SK-N-SH (cell line): ENCODE data around the gene SPINT3. TPM values are rescaled to one million over a fixed set of nuclear protein-coding genes. Genes with fewer than 3 reads are reported as not detected.

ENCODE experiments used
- CTCF ChIA-PET: fragments of 300-600, 350-600 bp; formaldehyde crosslinking; extraction: SDS; loops from one replicate; lab custom pipeline; 2021; lab: Yijun Ruan, JAX
- POLR2A ChIA-PET: fragments of 350-600 bp; sonication (Branson Sonifier 250); formaldehyde crosslinking; extraction: SDS; loops from one replicate; lab custom pipeline; 2020; ENCODE audit warnings: antibody characterized with exemption, inconsistent platforms; lab: Yijun Ruan, JAX
- DNase-seq: peaks from one replicate; pipeline ENCODE4 v3.0.0; 2012
- H2AFZ ChIP-seq: fragments of 200-600 bp; sonication (generic); 2 replicates; pipeline ENCODE4 v1.8.1; 2016; ENCODE audit warnings: antibody characterized with exemption, mild to moderate bottlenecking, low read depth
- H3F3A ChIP-seq: fragments of 200-600 bp; sonication (generic); replicated peaks from 2 replicates; pipeline ENCODE3; 2016; ENCODE audit warnings: antibody characterized with exemption, mild to moderate bottlenecking; ENCODE audit not compliant: insufficient read depth
- H3K27ac ChIP-seq, 2 experiments: fragments of 200-500 bp in 1 of 2; fragments of 200-600 bp in 1 of 2; sonication (Bioruptor generic) in 1 of 2; sonication (generic), shearing (Covaris generic) in 1 of 2; 2 replicates each; pipeline versions ENCODE4 v1.5.1 to v1.6.1; 2014 to 2016; ENCODE audit warnings: low read depth in 2 of 2, inconsistent platforms in 1 of 2, low read length in 1 of 2, mild to moderate bottlenecking in 1 of 2, mixed read lengths in 1 of 2
- H3K27me3 ChIP-seq: fragments of 200-600 bp; sonication (generic), shearing (Covaris generic); 2 replicates; pipeline ENCODE4 v1.6.1; 2016; ENCODE audit warnings: mixed run types; ENCODE audit not compliant: insufficient read depth
- H3K36me3 ChIP-seq, 2 experiments: fragments of 200-500 bp in 1 of 2; fragments of 200-600 bp in 1 of 2; sonication (Bioruptor generic) in 1 of 2; sonication (generic) in 1 of 2; replicated peaks in 1 of 2; 2 replicates each; pipeline versions ENCODE3 to v1.5.1; 2014 to 2016; ENCODE audit warnings: low read length in 1 of 2, mild to moderate bottlenecking in 1 of 2; ENCODE audit not compliant: insufficient read depth in 2 of 2, control insufficient read depth in 1 of 2
- H3K4me1 ChIP-seq, 2 experiments: fragments of 200-500 bp in 1 of 2; fragments of 200-600 bp in 1 of 2; sonication (Bioruptor generic) in 1 of 2; sonication (generic), shearing (Covaris generic) in 1 of 2; 2 replicates each; pipeline versions ENCODE4 v1.5.1 to v1.6.1; 2014 to 2016; ENCODE audit warnings: low read depth in 1 of 2, low read length in 1 of 2, mixed run types in 1 of 2; ENCODE audit not compliant: insufficient read depth in 2 of 2, control insufficient read depth in 1 of 2
- H3K4me2 ChIP-seq: fragments of 200-600 bp; sonication (generic), shearing (Covaris generic); 2 replicates; pipeline ENCODE4 v1.6.1; 2017; ENCODE audit warnings: mixed run types
- H3K4me3 ChIP-seq, 2 experiments: fragments of 200-500 bp in 1 of 2; fragments of 200-600 bp in 1 of 2; sonication (Bioruptor generic) in 1 of 2; sonication (generic), shearing (Covaris generic) in 1 of 2; 2 replicates each; pipeline versions ENCODE4 v1.5.1 to v1.8.1; 2014 to 2016; ENCODE audit warnings: low read depth in 2 of 2, inconsistent platforms in 1 of 2, low read length in 1 of 2, mild to moderate bottlenecking in 1 of 2, mixed read lengths in 1 of 2, moderate library complexity in 1 of 2
- H3K79me2 ChIP-seq: fragments of 200-600 bp; sonication (generic); 2 replicates; pipeline ENCODE4 v1.8.1; 2017; ENCODE audit warnings: mild to moderate bottlenecking; ENCODE audit not compliant: insufficient read depth
- H3K9ac ChIP-seq: fragments of 200-600 bp; sonication (generic); 2 replicates; pipeline ENCODE4 v1.6.1; 2017; ENCODE audit warnings: mixed run types
- H3K9me2 ChIP-seq: fragments of 200-600 bp; sonication (generic); 2 replicates; pipeline ENCODE4 v1.6.1; 2017; ENCODE audit warnings: mixed run types
- H3K9me3 ChIP-seq: fragments of 200-600 bp; sonication (generic); 2 replicates; pipeline ENCODE4 v1.6.1; 2017; ENCODE audit warnings: mixed run types, mild to moderate bottlenecking, moderate library complexity
- H4K20me1 ChIP-seq: fragments of 200-600 bp; sonication (generic); 2 replicates; pipeline ENCODE4 v1.6.1; 2017; ENCODE audit warnings: mild to moderate bottlenecking, mixed run types; ENCODE audit not compliant: insufficient read depth
- CHD2 ChIP-seq: fragments of 150-350 bp; IDR thresholded peaks from 2 replicates; pipeline ENCODE4 v1.6.1; 2018; ENCODE audit warnings: low read length; ENCODE audit not compliant: partially characterized antibody
- EZH2phosphoT487 ChIP-seq: fragments of 200-600 bp; sonication (generic); IDR thresholded peaks from 2 replicates; pipeline ENCODE4 v1.6.1; 2017; ENCODE audit warnings: low read depth, mixed run types, mild to moderate bottlenecking, antibody characterized with exemption, moderate library complexity, borderline replicate concordance
- FOXM1 ChIP-seq: IDR thresholded peaks from 2 replicates; pipeline ENCODE4 v1.4.0; 2012; ENCODE audit warnings: low read depth, mild to moderate bottlenecking
- GABPA ChIP-seq: IDR thresholded peaks from 2 replicates; pipeline ENCODE4 v1.4.0; 2012; ENCODE audit warnings: low read depth, mild to moderate bottlenecking
- JUND ChIP-seq: IDR thresholded peaks from 2 replicates; pipeline ENCODE4 v1.4.0; 2012
- MEF2A ChIP-seq: IDR thresholded peaks from 2 replicates; pipeline ENCODE4 v1.4.0; 2012; ENCODE audit warnings: low read depth, borderline replicate concordance
- POLR2AphosphoS5 ChIP-seq: IDR thresholded peaks from 2 replicates; pipeline ENCODE4 v1.6.1; 2012; ENCODE audit warnings: low read depth, low read length
- RAD21 ChIP-seq: IDR thresholded peaks from 2 replicates; pipeline ENCODE4 v1.6.1; 2012; ENCODE audit warnings: mild to moderate bottlenecking, low read length
- RFX5 ChIP-seq: IDR thresholded peaks from 2 replicates; pipeline ENCODE4 v1.6.1; 2012; ENCODE audit warnings: mild to moderate bottlenecking, improper control_type of control experiment, low read length
- SIN3A ChIP-seq: IDR thresholded peaks from 2 replicates; pipeline ENCODE4 v1.6.1; 2012; ENCODE audit warnings: low read depth, mild to moderate bottlenecking, low read length, moderate library complexity, borderline replicate concordance
- SMC3 ChIP-seq: IDR thresholded peaks from 2 replicates; pipeline ENCODE4 v1.6.1; 2012; ENCODE audit warnings: low read depth, low read length, improper control_type of control experiment
- TAF1 ChIP-seq: IDR thresholded peaks from 2 replicates; pipeline ENCODE4 v1.6.1; 2012; ENCODE audit warnings: low read depth, mild to moderate bottlenecking, low read length, moderate library complexity, borderline replicate concordance
- TCF12 ChIP-seq: IDR thresholded peaks from 2 replicates; pipeline ENCODE4 v1.4.0; 2012
- YY1 ChIP-seq: IDR thresholded peaks from 2 replicates; pipeline ENCODE4 v1.4.0; 2012; ENCODE audit warnings: low read depth, mild to moderate bottlenecking
- ZBTB33 ChIP-seq: IDR thresholded peaks from 2 replicates; pipeline ENCODE4 v1.4.0; 2012; ENCODE audit warnings: low read depth, borderline replicate concordance
- WGBS: methylation state at CpG from one replicate; pipeline ENCODE4 v1.1.6; 2017; ENCODE audit warnings: low lambda C conversion rate; 5-methylcytosine and 5-hydroxymethylcytosine counted together
- polyA plus RNA-seq, 3 experiments: library from polyadenylated mRNA; depleted of rRNA; stranded (reverse); fragments of >200 nt; gene quantifications; 2 replicates each; pipeline ENCODE4 v1.2.3, GENCODE V29; 2012
- TF ChIP-seq, protein P1 (sequence below): fragments of 150-350 bp; IDR thresholded peaks from 2 replicates; pipeline ENCODE4 v1.6.1; 2017; ENCODE audit warnings: antibody characterized with exemption, low read length, low read depth, borderline replicate concordance
- TF ChIP-seq, protein P2 (sequence below): IDR thresholded peaks from 2 replicates; pipeline ENCODE4; 2012
- TF ChIP-seq, protein P3 (sequence below): IDR thresholded peaks from 2 replicates; pipeline ENCODE4 v1.4.0; 2012; ENCODE audit warnings: low read depth, borderline replicate concordance

Gene SPINT3
- polyA plus RNA-seq, 1 of the 3 experiments (the other 2 are of a cell fraction), result not detected

DNA sequence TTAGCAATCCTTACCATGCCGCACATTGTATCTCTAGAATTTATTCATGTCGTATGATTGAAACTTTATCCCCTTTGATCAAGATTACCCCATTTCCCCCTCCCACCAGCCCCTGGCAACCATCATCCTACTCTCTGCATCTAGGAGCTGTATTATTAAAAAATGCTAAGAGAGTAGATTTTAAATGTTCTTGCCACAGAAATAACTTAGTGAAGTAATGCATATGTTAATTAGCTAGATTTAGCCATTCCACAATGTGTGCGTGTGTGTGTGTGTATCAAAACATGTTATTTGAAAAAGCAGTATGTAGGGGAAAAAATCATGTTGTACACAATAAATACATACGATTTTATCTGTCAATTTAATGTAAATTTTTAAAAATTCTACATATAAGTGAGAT, 11.9 kb upstream of the SPINT3 start:
- TF ChIP-seq, protein P1, sequence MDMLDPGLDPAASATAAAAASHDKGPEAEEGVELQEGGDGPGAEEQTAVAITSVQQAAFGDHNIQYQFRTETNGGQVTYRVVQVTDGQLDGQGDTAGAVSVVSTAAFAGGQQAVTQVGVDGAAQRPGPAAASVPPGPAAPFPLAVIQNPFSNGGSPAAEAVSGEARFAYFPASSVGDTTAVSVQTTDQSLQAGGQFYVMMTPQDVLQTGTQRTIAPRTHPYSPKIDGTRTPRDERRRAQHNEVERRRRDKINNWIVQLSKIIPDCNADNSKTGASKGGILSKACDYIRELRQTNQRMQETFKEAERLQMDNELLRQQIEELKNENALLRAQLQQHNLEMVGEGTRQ, result no peak
- TF ChIP-seq TAF1, result no peak
- no peak for TF ChIP-seq POLR2AphosphoS5
- TF ChIP-seq JUND, result no peak
- TF ChIP-seq RAD21, result no peak
- TF ChIP-seq, all 33 proteins: peak for 0

DNA sequence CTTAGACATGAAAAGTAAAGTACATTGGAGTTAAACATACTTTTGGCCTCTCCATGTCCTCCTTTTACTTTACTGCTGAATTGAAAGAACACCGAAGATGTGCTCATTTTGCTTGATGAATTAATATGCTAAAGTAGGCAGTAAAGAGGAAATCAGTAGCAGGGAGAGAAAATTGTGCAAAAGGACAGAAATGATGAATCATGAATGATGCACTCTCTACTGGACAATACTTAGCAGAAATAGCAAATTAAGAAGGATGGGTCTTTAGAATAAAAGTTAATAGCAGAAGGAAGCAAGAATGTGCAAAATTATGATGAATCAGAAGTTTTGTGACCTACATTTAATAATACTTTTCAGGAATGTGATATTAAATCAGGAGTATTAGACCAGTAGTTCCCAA, 8.4 kb upstream of the SPINT3 start:
- H3F3A ChIP-seq, result no peaks in the 10 kb centered on the region
- TF ChIP-seq GABPA (no peak), RFX5 (no peak)
- H3K27ac ChIP-seq, result no peak overlapping the region
- H3K4me3 ChIP-seq, result no peak overlapping the region
- H3K9me3 ChIP-seq, result no peaks in the 10 kb centered on the region
- H3K4me1 ChIP-seq, result no peaks in the 10 kb centered on the region
- no peak overlapping the region for H2AFZ ChIP-seq
- H3K27me3 ChIP-seq, result no peaks in the 10 kb centered on the region; the same call in 1 of the 2 replicates
- ChIA-PET POLR2A (no interaction called here), CTCF (no interaction called here)
- H3K79me2 ChIP-seq, result no peaks in the 10 kb centered on the region
- no peak for DNase-seq
- 2% methylated on average over 1 of the region's 1 CpG for WGBS
- H3K9me2 ChIP-seq, result no peaks in the 10 kb centered on the region
- H3K4me2 ChIP-seq, result no peak overlapping the region
- H3K36me3 ChIP-seq, result no peaks in the 10 kb centered on the region
- H3K9ac ChIP-seq, result no peak overlapping the region
- H4K20me1 ChIP-seq, result no peaks in the 10 kb centered on the region

More for the DNA sequence above, 11.9 kb upstream of the SPINT3 start:
- H3K79me2 ChIP-seq, result no peaks in the 10 kb centered on the region
- CTCF ChIA-PET, result no interaction called here
- no peak overlapping the region for H3K4me2 ChIP-seq
- WGBS, result 49% methylated on average over 4 of the region's 4 CpGs
- H3K4me3 ChIP-seq, result no peak overlapping the region
- H3K9me3 ChIP-seq, result no peaks in the 10 kb centered on the region
- no peaks in the 10 kb centered on the region for H4K20me1 ChIP-seq
- H3F3A ChIP-seq, result no peaks in the 10 kb centered on the region
- H3K27ac ChIP-seq, result no peak overlapping the region
- no peaks in the 10 kb centered on the region for H3K36me3 ChIP-seq
- H3K9ac ChIP-seq, result no peak overlapping the region
- H3K9me2 ChIP-seq, result no peaks in the 10 kb centered on the region
- POLR2A ChIA-PET, result no interaction called here
- no peak for DNase-seq
- no peaks in the 10 kb centered on the region; the same call in 1 of the 2 replicates for H3K27me3 ChIP-seq
- H3K4me1 ChIP-seq, result no peaks in the 10 kb centered on the region
- H2AFZ ChIP-seq, result no peak overlapping the region

- Histone ChIP-seq H3K4me3 (no peak overlapping the region), H3K79me2 (no peaks in the 10 kb centered on the region), H3K27me3 (no peaks in the 10 kb centered on the region; the same call in 1 of the 2 replicates), H3K9me3 (no peaks in the 10 kb centered on the region), H3K27ac (no peak overlapping the region), H3K9me2 (no peaks in the 10 kb centered on the region), H3F3A (no peaks in the 10 kb centered on the region), H3K4me2 (no peak overlapping the region), H3K4me1 (no peaks in the 10 kb centered on the region), H3K9ac (no peak overlapping the region), H2AFZ (no peak overlapping the region), H3K36me3 (no peaks in the 10 kb centered on the region), H4K20me1 (no peaks in the 10 kb centered on the region)
- CTCF ChIA-PET, result no interaction called here
- POLR2A ChIA-PET, result no interaction called here
- 6% methylated on average over 2 of the region's 2 CpGs for WGBS
- DNase-seq, result no peak
- TF ChIP-seq, protein P2, sequence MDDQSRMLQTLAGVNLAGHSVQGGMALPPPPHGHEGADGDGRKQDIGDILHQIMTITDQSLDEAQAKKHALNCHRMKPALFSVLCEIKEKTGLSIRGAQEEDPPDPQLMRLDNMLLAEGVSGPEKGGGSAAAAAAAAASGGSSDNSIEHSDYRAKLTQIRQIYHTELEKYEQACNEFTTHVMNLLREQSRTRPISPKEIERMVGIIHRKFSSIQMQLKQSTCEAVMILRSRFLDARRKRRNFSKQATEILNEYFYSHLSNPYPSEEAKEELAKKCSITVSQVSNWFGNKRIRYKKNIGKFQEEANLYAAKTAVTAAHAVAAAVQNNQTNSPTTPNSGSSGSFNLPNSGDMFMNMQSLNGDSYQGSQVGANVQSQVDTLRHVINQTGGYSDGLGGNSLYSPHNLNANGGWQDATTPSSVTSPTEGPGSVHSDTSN, result no peak
- TF ChIP-seq MEF2A (no peak), FOXM1 (no peak), SMC3 (no peak), SIN3A (no peak), TCF12 (no peak), GABPA (no peak), CHD2 (no peak), YY1 (no peak), ZBTB33 (no peak), TAF1 (no peak), RFX5 (no peak), EZH2phosphoT487 (no peak)
- TF ChIP-seq, protein P3, sequence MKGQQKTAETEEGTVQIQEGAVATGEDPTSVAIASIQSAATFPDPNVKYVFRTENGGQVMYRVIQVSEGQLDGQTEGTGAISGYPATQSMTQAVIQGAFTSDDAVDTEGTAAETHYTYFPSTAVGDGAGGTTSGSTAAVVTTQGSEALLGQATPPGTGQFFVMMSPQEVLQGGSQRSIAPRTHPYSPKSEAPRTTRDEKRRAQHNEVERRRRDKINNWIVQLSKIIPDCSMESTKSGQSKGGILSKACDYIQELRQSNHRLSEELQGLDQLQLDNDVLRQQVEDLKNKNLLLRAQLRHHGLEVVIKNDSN, result no peak
These were observed 2.9 kb upstream of the SPINT3 start for GRCh38 chr20:45518282-45518681.
